ENCODE data around the gene RRP1. TPM values are rescaled to one million over a fixed set of nuclear protein-coding genes. Genes with fewer than 3 reads are reported as not detected.
A peak's percentile ranks its signal among the peaks of the same experiment; 100 is the strongest.

RRP1 gene
- total RNA-seq, 1 donor from 2014 or later: 34.5 TPM

GRCh38 chr21:43762303-43763128, 26.9 kb upstream of the RRP1 start:
- FAIRE-seq (peak; percentile 96), DNase-seq (ENCODE audit: low read depth) (peak; percentile 77)
- Histone ChIP-seq H3K4me3 (ENCODE audit: low read depth, low read length) (no peak overlapping the region), H3K36me3 (ENCODE audit: control insufficient read depth, insufficient read depth, low read length) (peaks cover 7% of the 10 kb centered on the region), H3K27me3 (ENCODE audit: control insufficient read depth, insufficient read depth, low read length) (no peaks in the 10 kb centered on the region)
- TF ChIP-seq CTCF (IDR thresholded peaks at IDR 0.05; ENCODE audit: insufficient read depth, low read length, severe bottlenecking): no peak

- no peak for DNase-seq (ENCODE audit: low read depth)
- H3K27me3 ChIP-seq (ENCODE audit: control insufficient read depth, insufficient read depth, low read length): no peaks in the 10 kb centered on the region
- TF ChIP-seq CTCF (IDR thresholded peaks at IDR 0.05; ENCODE audit: insufficient read depth, low read length, severe bottlenecking): no peak
- no peak for FAIRE-seq
- no peak overlapping the region for H3K4me3 ChIP-seq (ENCODE audit: low read depth, low read length)
- peaks cover 4% of the 10 kb centered on the region for H3K36me3 ChIP-seq (ENCODE audit: control insufficient read depth, insufficient read depth, low read length)
Measured at GRCh38 chr21:43763901-43764523, 25.4 kb upstream of the RRP1 start.

GRCh38 chr21:43764576-43765495, 24.5 kb upstream of the RRP1 start:
- no peak for FAIRE-seq
- no peak for DNase-seq (ENCODE audit: low read depth)
- H3K36me3 ChIP-seq (ENCODE audit: control insufficient read depth, insufficient read depth, low read length): peaks cover 1% of the 10 kb centered on the region
- no peak for TF ChIP-seq CTCF (IDR thresholded peaks at IDR 0.05; ENCODE audit: insufficient read depth, low read length, severe bottlenecking)
- H3K4me3 ChIP-seq (ENCODE audit: low read depth, low read length): no peak overlapping the region
- no peaks in the 10 kb centered on the region for H3K27me3 ChIP-seq (ENCODE audit: control insufficient read depth, insufficient read depth, low read length)

GRCh38 chr21:43766734-43767497, 22.5 kb upstream of the RRP1 start:
- no peak overlapping the region for H3K4me3 ChIP-seq (ENCODE audit: low read depth, low read length)
- no peak for FAIRE-seq
- H3K36me3 ChIP-seq (ENCODE audit: control insufficient read depth, insufficient read depth, low read length): no peaks in the 10 kb centered on the region
- no peak for DNase-seq (ENCODE audit: low read depth)
- no peak for TF ChIP-seq CTCF (IDR thresholded peaks at IDR 0.05; ENCODE audit: insufficient read depth, low read length, severe bottlenecking)
- H3K27me3 ChIP-seq (ENCODE audit: control insufficient read depth, insufficient read depth, low read length): no peaks in the 10 kb centered on the region

GRCh38 chr21:43767498-43767983, 21.8 kb upstream of the RRP1 start:
- no peaks in the 10 kb centered on the region for H3K36me3 ChIP-seq (ENCODE audit: control insufficient read depth, insufficient read depth, low read length)
- TF ChIP-seq CTCF (IDR thresholded peaks at IDR 0.05; ENCODE audit: insufficient read depth, low read length, severe bottlenecking): no peak
- DNase-seq (ENCODE audit: low read depth): no peak
- no peak overlapping the region for H3K4me3 ChIP-seq (ENCODE audit: low read depth, low read length)
- no peaks in the 10 kb centered on the region for H3K27me3 ChIP-seq (ENCODE audit: control insufficient read depth, insufficient read depth, low read length)
- no peak for FAIRE-seq

All from bronchial epithelial cell (primary cell).